Sigmoid colon (tissue), 7 donors: ENCODE results near the gene PCBP3. TPM values are rescaled to one million over a fixed set of nuclear protein-coding genes. Genes with fewer than 3 reads are reported as not detected.

Experiments
- DNase-seq: peaks from one replicate; pipeline ENCODE4 v3.0.0-alpha.2; 2019
- H3K27ac ChIP-seq, 4 donors: fragments of 200-600 bp; sonication (generic); one replicate each; pipeline ENCODE4 v1.5.1; 2016 to 2019; ENCODE audit warnings: mild to moderate bottlenecking in 1 of 4
- H3K27me3 ChIP-seq, 3 donors: fragments of 200-600 bp; sonication (generic); one replicate each; pipeline ENCODE4 v1.5.1; 2019; ENCODE audit warnings: mild to moderate bottlenecking in 1 of 3
- H3K36me3 ChIP-seq, 4 donors: fragments of 200-600 bp; sonication (generic); one replicate each; pipeline ENCODE4 v1.5.1; 2016 to 2019
- H3K4me1 ChIP-seq, 4 donors: fragments of 200-600 bp; sonication (generic); one replicate each; pipeline ENCODE4 v1.5.1; 2017 to 2019
- H3K4me3 ChIP-seq, 4 donors: fragments of 200-600 bp; sonication (generic); one replicate each; pipeline ENCODE4 v1.5.1; 2017 to 2019; ENCODE audit warnings: mild to moderate bottlenecking in 2 of 4, moderate library complexity in 1 of 4
- H3K9me3 ChIP-seq, 4 donors: fragments of 200-600 bp in 3 of 4; sonication (generic) in 3 of 4; one replicate each; pipeline versions ENCODE4 v1.5.1 to v1.6.1; 2013 to 2019
- EP300 ChIP-seq, 4 donors: sonication (generic); formaldehyde crosslinking; IDR thresholded peaks; one replicate each; pipeline ENCODE4 v1.6.1; 2017; ENCODE audit warnings: antibody characterized with exemption in 4 of 4
- POLR2A ChIP-seq, 2 donors: fragments of 450-650 bp; IDR thresholded peaks; one replicate each; pipeline ENCODE4 v1.6.1; 2016; ENCODE audit warnings: antibody characterized with exemption in 2 of 2, mild to moderate bottlenecking in 2 of 2, moderate library complexity in 2 of 2
- POLR2AphosphoS5 ChIP-seq, 4 donors: sonication (generic); formaldehyde crosslinking; IDR thresholded peaks; one replicate each; pipeline ENCODE4 v1.6.1; 2017; ENCODE audit warnings: antibody characterized with exemption in 4 of 4
- WGBS, 2 donors: extraction: QIAGEN DNeasy Blood & Tissue Kit; methylation state at CpG; one replicate each; pipeline ENCODE4 v1.1.7; 2013; 5-methylcytosine and 5-hydroxymethylcytosine counted together
- intact Hi-C: fragments of 100-400 bp; cut with DNase I; formaldehyde crosslinking; loops from one replicate; pipeline ENCODE4 v1.15.1; 2023
- polyA plus RNA-seq, 3 donors: library from polyadenylated mRNA; stranded (reverse); fragments of 200-250 nt; gene quantifications; one replicate each; pipeline ENCODE4 v1.2.3, GENCODE V29; 2013
- total RNA-seq, 4 donors: library from RNA; depleted of rRNA; stranded (reverse); fragments of >200 nt; gene quantifications; one replicate each; pipeline ENCODE4 v1.1.0, GENCODE V29; 2016
- TF ChIP-seq, protein P1 (sequence below), 4 experiments: fragments of 450-650 bp in 3 of 4; fragments of 200-600 bp in 1 of 4; IDR thresholded peaks; one replicate each; pipeline ENCODE4 v1.5.1; 2016 to 2019; ENCODE audit warnings: antibody characterized with exemption in 4 of 4, mild to moderate bottlenecking in 3 of 4, moderate library complexity in 2 of 4
- donor health status: healthy with polysubstance abuse.
- donor health status: Bipolar disorder and iron deficiency.
- donor health status: healthy.

The PCBP3 gene
- total and polyA plus RNA-seq, 7 donors, result 1.2 to 21.3 (median 8.2) TPM

DNA sequence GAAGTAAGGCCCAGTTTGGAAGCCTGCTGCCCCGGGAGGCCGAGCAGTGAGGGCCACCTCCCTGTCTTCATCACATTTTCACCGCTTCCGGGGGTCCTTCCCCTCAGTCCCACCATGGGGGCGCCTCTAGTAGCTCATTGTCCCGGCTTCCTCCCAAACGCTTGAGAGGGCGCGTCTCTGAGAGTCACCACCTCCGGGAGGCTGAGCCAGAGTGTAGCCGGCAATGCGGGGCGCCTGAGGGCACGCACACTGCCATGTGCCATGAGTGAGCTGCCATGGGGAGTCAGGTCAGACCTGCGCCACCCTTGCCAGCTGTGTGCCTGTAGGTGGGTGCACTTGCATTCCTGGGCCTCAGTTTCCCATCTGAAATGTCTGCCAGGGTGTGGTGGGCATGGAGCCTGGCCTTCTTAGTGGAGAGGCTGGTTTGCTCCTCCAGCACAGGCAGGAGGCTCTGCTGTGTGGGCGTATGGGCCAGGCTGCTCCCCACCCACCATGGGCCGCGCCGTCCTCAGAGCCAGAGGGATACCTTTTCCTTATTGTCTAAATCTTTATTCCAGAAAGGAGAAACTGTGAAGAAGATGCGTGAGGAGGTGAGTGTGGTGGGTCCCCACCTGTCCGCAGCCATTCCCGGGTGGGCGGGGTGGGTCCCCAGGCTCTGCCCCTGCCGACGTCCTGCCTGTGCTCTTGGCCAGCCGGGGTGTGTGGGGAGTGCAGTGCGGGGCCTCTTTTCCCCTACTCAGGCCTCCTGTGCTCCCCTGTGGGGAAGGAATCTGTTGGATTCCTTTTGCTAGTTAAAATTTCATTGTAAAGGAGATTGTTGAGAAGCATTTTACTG lies 256.7 kb downstream of the PCBP3 start:
- TF ChIP-seq EP300 (IDR thresholded peaks at IDR 0.05) (no peak), POLR2AphosphoS5 (IDR thresholded peaks at IDR 0.05) (no peak), POLR2A (IDR thresholded peaks at IDR 0.05) (no peak)
- TF ChIP-seq, protein P1, sequence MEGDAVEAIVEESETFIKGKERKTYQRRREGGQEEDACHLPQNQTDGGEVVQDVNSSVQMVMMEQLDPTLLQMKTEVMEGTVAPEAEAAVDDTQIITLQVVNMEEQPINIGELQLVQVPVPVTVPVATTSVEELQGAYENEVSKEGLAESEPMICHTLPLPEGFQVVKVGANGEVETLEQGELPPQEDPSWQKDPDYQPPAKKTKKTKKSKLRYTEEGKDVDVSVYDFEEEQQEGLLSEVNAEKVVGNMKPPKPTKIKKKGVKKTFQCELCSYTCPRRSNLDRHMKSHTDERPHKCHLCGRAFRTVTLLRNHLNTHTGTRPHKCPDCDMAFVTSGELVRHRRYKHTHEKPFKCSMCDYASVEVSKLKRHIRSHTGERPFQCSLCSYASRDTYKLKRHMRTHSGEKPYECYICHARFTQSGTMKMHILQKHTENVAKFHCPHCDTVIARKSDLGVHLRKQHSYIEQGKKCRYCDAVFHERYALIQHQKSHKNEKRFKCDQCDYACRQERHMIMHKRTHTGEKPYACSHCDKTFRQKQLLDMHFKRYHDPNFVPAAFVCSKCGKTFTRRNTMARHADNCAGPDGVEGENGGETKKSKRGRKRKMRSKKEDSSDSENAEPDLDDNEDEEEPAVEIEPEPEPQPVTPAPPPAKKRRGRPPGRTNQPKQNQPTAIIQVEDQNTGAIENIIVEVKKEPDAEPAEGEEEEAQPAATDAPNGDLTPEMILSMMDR (IDR thresholded peaks at IDR 0.05), result no peak
- WGBS, 2 donors, result 85 to 91% methylated on average over 27 of the region's 27 CpGs
- peaks cover 0 to 8% (median 0%) of the 10 kb centered on the region in 4 donors for H3K36me3 ChIP-seq
- intact Hi-C loops, result no loop called here
- no peak overlapping the region for H3K27ac ChIP-seq
- H3K4me3 ChIP-seq, result no peak overlapping the region
- no peaks in the 10 kb centered on the region for H3K9me3 ChIP-seq
- DNase-seq, result no peak
- H3K27me3 ChIP-seq, result no peaks in the 10 kb centered on the region
- H3K4me1 ChIP-seq, result no peaks in the 10 kb centered on the region

GRCh38 chr21:45901061-45901690 lies 257.7 kb downstream of the PCBP3 start:
- DNase-seq, result no peak
- H3K27ac ChIP-seq, result no peak overlapping the region
- no peak for TF ChIP-seq POLR2A (IDR thresholded peaks at IDR 0.05)
- TF ChIP-seq, protein P1 (IDR thresholded peaks at IDR 0.05), result no peak
- no peak for TF ChIP-seq POLR2AphosphoS5 (IDR thresholded peaks at IDR 0.05)
- no peak for TF ChIP-seq EP300 (IDR thresholded peaks at IDR 0.05)
- no peaks in the 10 kb centered on the region for H3K4me1 ChIP-seq
- no peaks in the 10 kb centered on the region for H3K9me3 ChIP-seq
- WGBS, 2 donors, result 89 to 91% methylated on average over 15 of the region's 15 CpGs
- no peak overlapping the region for H3K4me3 ChIP-seq
- intact Hi-C loops, result no loop called here
- peaks cover 0 to 8% (median 0%) of the 10 kb centered on the region in 4 donors for H3K36me3 ChIP-seq
- H3K27me3 ChIP-seq, result no peaks in the 10 kb centered on the region

DNA sequence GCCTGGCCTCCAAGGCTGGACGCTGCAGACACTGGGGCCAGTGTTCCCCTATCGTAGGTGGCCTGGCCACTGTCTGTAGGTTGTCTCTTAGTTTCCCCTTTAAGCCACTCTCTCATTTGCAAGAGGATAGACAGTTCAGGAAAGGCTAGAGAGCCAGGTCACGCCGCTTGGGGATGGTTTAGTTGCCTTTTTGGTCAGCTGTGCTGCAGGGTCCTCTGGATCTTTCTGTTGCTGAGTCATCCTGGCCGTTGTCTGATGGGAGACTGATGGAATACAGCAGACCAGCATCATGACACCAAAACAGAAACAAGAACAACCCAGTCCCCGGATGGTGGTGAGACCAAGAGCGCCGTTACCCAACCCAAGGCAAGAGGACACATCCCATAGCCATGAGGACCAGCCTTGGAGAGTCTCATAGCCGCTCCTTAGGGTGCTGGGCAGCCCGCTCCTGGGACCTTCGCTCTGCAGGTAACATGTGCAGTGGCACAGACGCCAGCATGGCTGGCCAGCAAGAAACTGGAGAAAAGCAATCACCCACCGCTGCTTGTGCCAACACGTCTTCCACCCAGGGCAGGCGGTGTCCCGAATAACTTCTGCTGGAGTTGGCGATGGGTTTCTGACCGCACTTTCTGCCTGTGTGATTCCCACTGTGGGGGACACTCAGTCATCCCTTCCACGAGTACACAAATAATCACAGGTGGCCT lies 258.9 kb downstream of the PCBP3 start:
- 87 to 92% methylated on average over 19 of the region's 19 CpGs for WGBS, 2 donors
- intact Hi-C loops, result no loop called here
- Histone ChIP-seq H3K36me3 (peaks cover 0 to 5% (median 0%) of the 10 kb centered on the region in 4 donors), H3K4me1 (no peaks in the 10 kb centered on the region), H3K27ac (no peak overlapping the region), H3K4me3 (no peak overlapping the region), H3K27me3 (no peaks in the 10 kb centered on the region), H3K9me3 (no peaks in the 10 kb centered on the region)
- no peak for DNase-seq
- TF ChIP-seq POLR2AphosphoS5 (IDR thresholded peaks at IDR 0.05), result no peak
- TF ChIP-seq, protein P1 (IDR thresholded peaks at IDR 0.05), result no peak
- TF ChIP-seq EP300 (IDR thresholded peaks at IDR 0.05), result no peak

DNA sequence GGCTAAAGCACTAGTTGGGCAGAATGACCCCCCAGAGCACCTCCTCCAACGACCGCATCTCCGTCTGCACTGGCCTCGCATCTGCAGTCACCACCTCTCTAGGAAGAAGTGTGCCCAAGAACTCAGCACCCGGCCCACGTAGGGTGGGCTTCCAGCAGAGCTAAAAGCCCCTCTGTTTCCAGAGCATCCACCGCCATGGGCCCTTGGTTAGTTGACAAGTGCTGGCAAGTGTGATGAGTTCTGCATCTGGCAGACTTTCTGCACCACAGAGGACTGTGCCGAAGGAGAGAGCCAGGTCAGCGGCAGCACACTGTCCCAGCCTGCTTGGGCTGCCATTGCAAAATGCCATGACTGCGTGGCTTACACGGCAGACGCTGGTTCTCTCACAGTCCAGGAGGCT lies 261.7 kb downstream of the PCBP3 start:
- no peaks in the 10 kb centered on the region for H3K27me3 ChIP-seq
- H3K27ac ChIP-seq, result no peak overlapping the region
- WGBS, 2 donors, result 95% methylated on average over 12 of the region's 12 CpGs
- H3K4me1 ChIP-seq, result peaks cover 0 to 11% (median 3%) of the 10 kb centered on the region in 4 donors
- no peak for DNase-seq
- H3K9me3 ChIP-seq, result no peaks in the 10 kb centered on the region
- peaks cover 0 to 5% (median 0%) of the 10 kb centered on the region in 4 donors for H3K36me3 ChIP-seq
- intact Hi-C loops, result no loop called here
- no peak for TF ChIP-seq EP300 (IDR thresholded peaks at IDR 0.05)
- TF ChIP-seq, protein P1 (IDR thresholded peaks at IDR 0.05), result no peak
- H3K4me3 ChIP-seq, result no peak overlapping the region
